GM12892 (cell line): ENCODE measurements around the gene NUDT8.

ENCODE experiments used
- POLR2A ChIP-seq: IDR thresholded peaks from 2 replicates; pipeline ENCODE4 v1.6.1; 2011; ENCODE audit warnings: low read depth, low read length, control low read depth
- POLR2AphosphoS5 ChIP-seq: IDR thresholded peaks from 2 replicates; pipeline ENCODE4 v1.6.1; 2011; ENCODE audit warnings: low read depth, low read length, control low read depth
- TAF1 ChIP-seq: IDR thresholded peaks from 2 replicates; pipeline ENCODE4 v1.6.1; 2011; ENCODE audit warnings: low read depth, mild to moderate bottlenecking, control low read depth, low read length, borderline replicate concordance

DNA sequence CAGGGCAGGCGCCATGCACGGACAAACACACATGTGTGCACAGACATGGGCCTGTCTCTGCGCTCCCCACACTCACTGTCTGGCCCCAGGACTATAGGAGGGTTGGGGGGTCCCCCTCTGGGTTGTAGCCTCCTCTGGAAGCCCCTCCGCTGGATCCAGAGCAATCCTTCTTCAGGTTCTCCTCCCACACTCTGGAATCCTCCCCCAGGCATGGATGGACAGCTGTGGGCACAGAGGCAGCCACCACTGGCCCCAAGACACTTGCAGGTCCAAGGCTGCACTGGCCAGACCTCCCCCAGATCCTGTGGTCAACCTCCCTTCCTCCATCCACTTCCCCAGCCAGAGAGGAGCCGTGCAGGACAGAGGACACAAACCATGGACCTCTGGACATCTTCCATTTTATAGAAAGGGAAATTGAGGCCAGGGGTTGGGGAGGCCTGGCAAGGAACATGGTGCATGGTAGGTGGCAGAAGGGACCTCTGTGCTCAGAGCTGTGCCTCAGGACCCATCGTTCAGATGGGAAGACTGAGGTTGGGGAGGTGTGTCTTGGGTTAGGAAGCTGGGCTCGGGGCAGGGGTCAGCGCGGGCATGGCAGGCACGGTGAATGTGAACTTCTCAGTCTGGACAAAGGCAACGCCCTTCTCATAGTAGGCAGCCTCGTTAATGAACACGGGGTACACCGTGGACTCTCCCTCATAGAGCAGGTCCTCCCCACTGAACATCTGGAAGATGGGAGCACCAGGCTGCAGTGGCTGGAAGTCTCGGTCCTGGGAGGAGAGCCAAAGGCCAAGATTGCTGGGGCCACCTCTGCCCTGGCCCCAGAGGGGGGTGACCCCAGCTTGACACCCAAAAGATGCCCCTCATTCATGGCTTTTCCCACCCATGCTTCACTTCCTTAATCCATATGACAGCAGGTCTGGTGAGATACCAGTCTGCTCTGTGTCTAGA lies 12.7 kb upstream of the NUDT8 start:
- TF ChIP-seq POLR2AphosphoS5 (no peak), POLR2A (no peak), TAF1 (no peak)
